22Rv1 (cell line): ENCODE measurements around the gene LAP3.

Experiments
- H3K27ac ChIP-seq: fragments of 450-650 bp; 2 replicates; pipeline ENCODE4 v1.5.1; 2017
- ZFX ChIP-seq: fragments of 450-650 bp; IDR thresholded peaks from 2 replicates; pipeline ENCODE4 v1.6.1; 2017; ENCODE audit warnings: antibody characterized with exemption, borderline replicate concordance
- TF ChIP-seq, protein P1 (sequence below): fragments of 450-650 bp; IDR thresholded peaks from 2 replicates; pipeline ENCODE4 v1.5.1; 2017; ENCODE audit warnings: mild to moderate bottlenecking

Gene LAP3

DNA sequence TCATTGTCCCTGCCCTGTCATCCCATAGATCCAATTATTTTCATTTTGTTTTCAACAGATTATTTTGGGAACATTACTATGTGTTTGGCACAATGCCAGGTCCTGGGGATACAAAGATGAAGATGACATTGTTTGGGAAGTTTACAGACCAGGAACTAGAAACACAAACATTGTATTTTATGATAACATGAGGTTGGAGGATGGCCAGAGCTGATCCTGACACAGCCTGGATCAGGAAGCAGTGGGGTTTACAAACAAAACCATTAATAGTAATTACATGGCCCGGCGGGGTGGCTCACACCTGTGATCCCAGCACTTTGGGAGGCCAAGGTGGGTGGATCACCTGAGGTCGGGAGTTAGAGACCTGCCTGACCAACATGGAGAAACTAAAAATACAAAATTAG lies 32.2 kb upstream of the LAP3 start:
- TF ChIP-seq, protein P1, sequence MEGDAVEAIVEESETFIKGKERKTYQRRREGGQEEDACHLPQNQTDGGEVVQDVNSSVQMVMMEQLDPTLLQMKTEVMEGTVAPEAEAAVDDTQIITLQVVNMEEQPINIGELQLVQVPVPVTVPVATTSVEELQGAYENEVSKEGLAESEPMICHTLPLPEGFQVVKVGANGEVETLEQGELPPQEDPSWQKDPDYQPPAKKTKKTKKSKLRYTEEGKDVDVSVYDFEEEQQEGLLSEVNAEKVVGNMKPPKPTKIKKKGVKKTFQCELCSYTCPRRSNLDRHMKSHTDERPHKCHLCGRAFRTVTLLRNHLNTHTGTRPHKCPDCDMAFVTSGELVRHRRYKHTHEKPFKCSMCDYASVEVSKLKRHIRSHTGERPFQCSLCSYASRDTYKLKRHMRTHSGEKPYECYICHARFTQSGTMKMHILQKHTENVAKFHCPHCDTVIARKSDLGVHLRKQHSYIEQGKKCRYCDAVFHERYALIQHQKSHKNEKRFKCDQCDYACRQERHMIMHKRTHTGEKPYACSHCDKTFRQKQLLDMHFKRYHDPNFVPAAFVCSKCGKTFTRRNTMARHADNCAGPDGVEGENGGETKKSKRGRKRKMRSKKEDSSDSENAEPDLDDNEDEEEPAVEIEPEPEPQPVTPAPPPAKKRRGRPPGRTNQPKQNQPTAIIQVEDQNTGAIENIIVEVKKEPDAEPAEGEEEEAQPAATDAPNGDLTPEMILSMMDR: no peak
- TF ChIP-seq ZFX: no peak
- peak overlapping the region; percentile 56 for H3K27ac ChIP-seq

DNA sequence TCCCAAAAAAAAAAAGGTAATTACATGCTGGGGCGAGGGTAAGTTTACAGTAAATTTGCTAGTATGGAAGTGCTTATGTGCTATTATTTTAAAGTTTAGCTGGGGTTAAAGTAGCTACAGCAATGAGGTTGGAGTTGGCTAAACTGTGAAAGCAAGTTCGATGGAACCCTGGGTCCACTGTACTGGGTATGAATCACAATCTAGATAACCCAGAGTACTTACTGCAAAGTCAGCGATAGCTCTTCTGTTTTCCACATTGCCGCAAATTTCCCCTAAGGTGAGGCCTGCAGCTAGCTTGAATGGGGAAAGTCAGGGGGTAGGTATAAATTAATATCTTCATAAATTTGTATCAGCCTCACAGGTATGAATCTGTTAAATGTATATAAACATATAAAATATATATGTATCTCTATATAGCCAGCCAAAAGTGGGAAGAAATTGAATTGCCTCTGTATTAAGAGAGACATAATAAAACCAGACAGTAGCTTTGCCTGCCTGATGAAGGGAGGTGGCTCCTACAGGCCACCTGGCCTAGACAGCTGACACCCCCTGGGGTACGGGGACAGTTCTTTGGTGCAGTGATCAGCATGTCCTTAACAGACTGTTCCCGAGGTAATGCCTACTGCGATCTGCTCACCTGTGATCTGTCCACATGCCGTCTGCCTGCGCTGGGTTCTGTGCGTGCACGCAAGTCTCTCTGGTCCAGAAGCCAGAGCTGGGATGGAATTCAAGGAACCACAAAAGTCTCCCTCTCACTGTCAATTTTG lies 31.4 kb upstream of the LAP3 start:
- TF ChIP-seq ZFX: no peak
- TF ChIP-seq, protein P1: no peak
- H3K27ac ChIP-seq: peak overlapping the region; percentile 56

DNA sequence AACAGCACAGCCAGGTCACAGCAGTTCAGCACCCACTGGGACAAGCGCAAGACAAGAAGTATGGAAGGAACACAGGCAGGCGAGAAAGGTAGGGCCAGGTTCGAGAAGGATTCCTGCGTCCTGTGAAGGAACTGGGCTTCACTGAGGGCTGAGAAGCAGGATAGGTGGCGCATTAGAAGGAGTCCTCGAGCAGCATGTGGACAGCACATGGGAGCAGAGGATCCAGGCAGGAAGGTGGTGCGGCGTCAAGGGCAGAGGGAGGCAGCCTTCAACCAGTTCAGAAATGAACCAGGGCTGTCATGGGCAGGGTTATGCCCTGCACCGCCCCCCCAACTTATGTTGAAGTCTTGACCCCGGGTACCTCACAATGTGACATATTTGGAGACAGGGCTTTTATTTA lies 30.8 kb upstream of the LAP3 start:
- TF ChIP-seq, protein P1: no peak
- no peak for TF ChIP-seq ZFX
- H3K27ac ChIP-seq: no peak overlapping the region

DNA sequence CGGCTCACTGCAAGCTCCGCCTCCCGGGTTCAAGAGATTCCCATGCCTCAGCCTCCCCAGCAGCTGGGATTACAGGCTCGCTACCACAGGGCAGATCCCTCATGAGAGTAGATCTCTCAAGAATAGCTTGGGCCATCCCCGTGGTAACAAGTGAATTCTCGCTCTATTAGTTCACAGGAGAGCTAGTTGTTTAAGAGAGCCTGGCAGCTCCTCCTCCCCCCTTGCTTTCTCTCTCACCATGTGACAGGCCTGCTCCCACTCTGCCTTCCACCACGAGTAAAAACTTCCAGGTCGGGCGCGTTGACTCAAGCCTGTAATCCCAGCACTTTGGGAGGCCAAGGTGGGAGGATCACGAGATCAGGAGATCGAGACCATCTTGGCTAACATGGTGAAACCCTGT lies 30.3 kb upstream of the LAP3 start:
- H3K27ac ChIP-seq: no peak overlapping the region
- TF ChIP-seq, protein P1: no peak
- TF ChIP-seq ZFX: no peak

DNA sequence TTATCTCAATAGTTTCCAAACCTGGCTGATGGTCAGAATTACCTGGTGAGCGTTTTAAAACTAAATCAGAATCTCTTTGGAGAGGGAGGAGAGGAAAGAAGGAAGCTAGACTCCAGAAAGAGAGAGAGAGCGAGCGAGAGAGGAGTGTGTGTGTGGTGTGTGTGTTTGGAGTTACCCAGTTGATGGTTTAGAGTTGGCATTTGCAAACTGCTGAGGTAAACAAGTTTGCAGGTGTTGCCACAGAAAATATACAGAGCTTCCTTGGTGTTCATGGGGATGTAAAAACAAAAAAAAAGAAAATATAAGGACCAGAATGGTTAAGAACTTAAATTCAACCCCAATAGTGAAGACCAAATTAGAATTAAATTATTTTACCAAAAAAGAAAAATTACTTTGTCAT lies 26.4 kb upstream of the LAP3 start:
- no peak overlapping the region for H3K27ac ChIP-seq
- TF ChIP-seq, protein P1: no peak
- no peak for TF ChIP-seq ZFX

DNA sequence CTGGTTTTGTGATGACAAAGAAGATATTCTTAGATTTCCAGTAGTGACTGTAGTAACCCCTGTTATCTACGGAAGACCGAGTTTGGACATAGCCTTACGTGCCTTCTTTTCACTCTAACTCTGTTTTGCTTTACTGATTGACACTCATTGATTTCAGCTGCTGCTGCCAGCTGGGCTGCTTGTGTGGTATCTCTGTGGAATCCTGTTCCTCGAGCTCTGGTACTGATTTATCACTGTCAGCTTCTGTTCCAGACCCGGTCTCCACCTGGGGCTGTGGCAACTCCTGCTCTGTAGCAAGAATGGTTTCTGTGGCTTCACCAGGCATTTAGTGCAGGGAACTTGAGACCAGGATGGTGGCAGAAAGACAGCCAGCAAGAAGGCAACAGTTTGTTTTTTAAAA lies 24.6 kb upstream of the LAP3 start:
- no peak overlapping the region for H3K27ac ChIP-seq
- no peak for TF ChIP-seq ZFX
- TF ChIP-seq, protein P1: no peak

DNA sequence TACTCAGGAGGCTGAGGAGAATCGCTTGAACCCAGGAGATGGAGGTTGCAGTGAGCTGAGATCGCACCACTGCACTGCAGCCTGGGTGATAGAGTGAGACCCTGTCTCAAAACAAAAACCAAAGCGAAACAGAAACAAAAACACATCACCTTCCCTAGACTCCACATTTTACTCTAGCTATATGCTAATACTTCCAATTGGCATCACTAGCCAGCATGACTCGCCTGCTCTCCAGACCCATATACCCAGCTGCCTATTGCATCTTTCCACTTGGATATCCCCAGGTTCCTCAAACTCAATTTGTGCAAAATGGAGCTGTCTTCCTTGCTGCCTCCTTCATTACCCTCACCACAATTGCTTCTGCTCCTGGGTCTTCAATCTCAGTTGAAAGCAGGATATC lies 22.4 kb upstream of the LAP3 start:
- no peak for TF ChIP-seq ZFX
- TF ChIP-seq, protein P1: no peak
- no peak overlapping the region for H3K27ac ChIP-seq
